A549 (cell line): Measurements from ENCODE around the gene OR8A1. TPM values are rescaled to one million over a fixed set of nuclear protein-coding genes. Genes with fewer than 3 reads are reported as not detected.

Experiments
- ATAC-seq, 2 experiments: fragments of 200-7000 bp in 1 of 2; fragments of >200 bp in 1 of 2; cut with Nextera tagmentation in 1 of 2; cut with Tn5 transposase in 1 of 2; 3 replicates each; pipeline versions ENCODE4 v1.8.0 to v1.9.1; 2018 to 2020; ENCODE audit warnings: mild to moderate bottlenecking in 1 of 2, moderate library complexity in 1 of 2
- CTCF ChIA-PET: fragments of 300-600 bp; sonication (Branson Sonifier 250); formaldehyde crosslinking; extraction: SDS; loops from one replicate; lab custom pipeline; 2021; ENCODE audit warnings: antibody characterized with exemption, inconsistent platforms; lab: Yijun Ruan, JAX
- POLR2A ChIA-PET: fragments of 350-600 bp; formaldehyde crosslinking; extraction: SDS; loops from one replicate; lab custom pipeline; 2021; ENCODE audit warnings: antibody characterized with exemption, inconsistent platforms; lab: Yijun Ruan, JAX
- DNase-seq, 2 experiments: peaks; one replicate each; pipeline versions ENCODE4 v3.0.0 to v3.0.0-alpha.2; 2011 to 2016; ENCODE audit warnings: low read depth in 1 of 2, low spot score in 1 of 2
- FAIRE-seq: peaks from 2 replicates; lab custom pipeline; 2011; peaks lifted over from hg19 to GRCh38; lab: Jason Lieb, UNC
- H3K27ac ChIP-seq, 2 experiments: fragments of >200 bp; sonication (Bioruptor Twin); formaldehyde crosslinking; 3 replicates each; pipeline ENCODE4 v1.5.1; 2016 to 2017
- H3K4me1 ChIP-seq: fragments of >200 bp; sonication (Bioruptor Twin); formaldehyde crosslinking; 3 replicates; pipeline ENCODE4 v1.6.1; 2016
- H3K4me2 ChIP-seq: fragments of >200 bp; sonication (Bioruptor Twin); formaldehyde crosslinking; 3 replicates; pipeline ENCODE4 v1.6.1; 2016
- H3K4me3 ChIP-seq: fragments of >200 bp; sonication (Bioruptor Twin); formaldehyde crosslinking; 3 replicates; pipeline ENCODE4 v1.5.1; 2016
- H3K9me3 ChIP-seq: fragments of >200 bp; sonication (Bioruptor Twin); formaldehyde crosslinking; 3 replicates; pipeline ENCODE4 v1.6.1; 2016
- BHLHE40 ChIP-seq: IDR thresholded peaks from 2 replicates; pipeline ENCODE4 v1.6.1; 2012; ENCODE audit warnings: low read depth, low read length, inconsistent platforms
- CHD2 ChIP-seq: fragments of 150-350 bp; IDR thresholded peaks from 2 replicates; pipeline ENCODE4 v1.6.1; 2014; ENCODE audit warnings: low read length; ENCODE audit not compliant: partially characterized antibody
- EHF ChIP-seq: fragments of 250-450 bp; sonication (Bioruptor Pico); IDR thresholded peaks from 2 replicates; pipeline ENCODE4 v1.5.0; 2020; ENCODE audit warnings: mild to moderate bottlenecking
- ESRRA ChIP-seq: fragments of 150-350 bp; IDR thresholded peaks from 2 replicates; pipeline ENCODE4 v1.6.1; 2014; ENCODE audit warnings: mild to moderate bottlenecking, low read length, borderline replicate concordance
- FOSB ChIP-seq: fragments of 250-450 bp; sonication (Bioruptor Pico); IDR thresholded peaks from 2 replicates; pipeline ENCODE4 v1.5.0; 2020; ENCODE audit warnings: mild to moderate bottlenecking, moderate library complexity
- FOSL2 ChIP-seq, 2 experiments: fragments of 450-650 bp in 1 of 2; fragments of >200 bp in 1 of 2; sonication (Bioruptor Twin) in 1 of 2; formaldehyde crosslinking; IDR thresholded peaks; 2 replicates each; pipeline versions ENCODE4 v1.5.0 to v1.6.1; 2016 to 2020; ENCODE audit warnings: mild to moderate bottlenecking in 1 of 2, moderate library complexity in 1 of 2
- HDAC2 ChIP-seq: fragments of 200-600 bp; sonication (generic); IDR thresholded peaks from 2 replicates; pipeline ENCODE4 v1.6.1; 2016
- HEYL ChIP-seq: fragments of 250-450 bp; sonication (Bioruptor Pico); IDR thresholded peaks from 2 replicates; pipeline ENCODE4 v1.8.0; 2021; ENCODE audit warnings: mild to moderate bottlenecking, moderate library complexity
- HOXB13 ChIP-seq: fragments of 250-450 bp; sonication (Bioruptor Pico); IDR thresholded peaks from 2 replicates; pipeline ENCODE4 v1.5.0; 2020; ENCODE audit warnings: low read depth, mild to moderate bottlenecking, moderate library complexity
- HOXB5 ChIP-seq: fragments of 250-450 bp; sonication (Bioruptor Pico); IDR thresholded peaks from 2 replicates; pipeline ENCODE4 v1.5.0; 2020; ENCODE audit warnings: mild to moderate bottlenecking, moderate library complexity
- KDM5A ChIP-seq: fragments of 200-600 bp; sonication (generic); IDR thresholded peaks from 2 replicates; pipeline ENCODE4 v1.6.1; 2016; ENCODE audit warnings: antibody characterized with exemption, mild to moderate bottlenecking
- PHF8 ChIP-seq: fragments of 200-600 bp; sonication (generic); IDR thresholded peaks from 2 replicates; pipeline ENCODE4 v1.6.1; 2016; ENCODE audit warnings: low read depth, mild to moderate bottlenecking, antibody characterized with exemption, moderate library complexity, borderline replicate concordance
- SREBF2 ChIP-seq: fragments of 450-650 bp; IDR thresholded peaks from 2 replicates; pipeline ENCODE4 v1.6.1; 2014; ENCODE audit warnings: mild to moderate bottlenecking, moderate library complexity
- TFCP2L1 ChIP-seq: fragments of 250-450 bp; sonication (Bioruptor Pico); IDR thresholded peaks from 2 replicates; pipeline ENCODE4 v1.5.0; 2021; ENCODE audit warnings: mild to moderate bottlenecking
- ZC3H11A ChIP-seq: fragments of 450-650 bp; IDR thresholded peaks from 2 replicates; pipeline ENCODE4 v1.6.1; 2014; ENCODE audit warnings: antibody characterized with exemption, mild to moderate bottlenecking
- WGBS: methylation state at CpG from one replicate; pipeline ENCODE4 v1.1.6; 2017; ENCODE audit errors: missing lambda C conversion rate; 5-methylcytosine and 5-hydroxymethylcytosine counted together
- polyA plus RNA-seq, 4 experiments: library from polyadenylated mRNA; depleted of rRNA in 3 of 4; stranded (reverse); fragments of >200 nt; fragmentation: RNase III in 1 of 4; extraction: RNeasy Plus Mini Kit Qiagen cat#74134 plus additional on column Dnase treatment in 1 of 4; gene quantifications; 2 replicates in 3 of 4; 3 replicates in 1 of 4; pipeline ENCODE4 v1.2.3, GENCODE V29; 2011 to 2017
- TF ChIP-seq, protein P1 (sequence below): fragments of 200-600 bp; sonication (generic); IDR thresholded peaks from 2 replicates; pipeline ENCODE4 v1.6.1; 2016; ENCODE audit warnings: antibody characterized with exemption, mild to moderate bottlenecking, moderate library complexity
- TF ChIP-seq, protein P2 (sequence below): IDR thresholded peaks from 2 replicates; pipeline ENCODE4 v1.6.1; 2012; ENCODE audit warnings: low read depth, borderline replicate concordance
- TF ChIP-seq, protein P3 (sequence below): fragments of 250-450 bp; sonication (Bioruptor Pico); IDR thresholded peaks from 2 replicates; pipeline ENCODE4 v1.5.0; 2021; ENCODE audit warnings: mild to moderate bottlenecking, moderate library complexity, borderline replicate concordance
- TF ChIP-seq, protein P4 (sequence below): IDR thresholded peaks from 2 replicates; pipeline ENCODE4 v1.6.1; 2012
- TF ChIP-seq, protein P5 (sequence below): fragments of >200 bp; sonication (Bioruptor Twin); formaldehyde crosslinking; IDR thresholded peaks from 2 replicates; pipeline ENCODE4 v1.6.1; 2016
- TF ChIP-seq, protein P6 (sequence below): fragments of >200 bp; sonication (Bioruptor Twin); formaldehyde crosslinking; IDR thresholded peaks from 3 replicates; pipeline ENCODE4 v1.5.1; 2016
- TF ChIP-seq, protein P7 (sequence below): fragments of 450-650 bp; IDR thresholded peaks from 2 replicates; pipeline ENCODE4 v1.6.1; 2014; ENCODE audit warnings: antibody characterized with exemption

OR8A1 gene
- polyA plus RNA-seq, 2 of the 4 experiments (the other 2 are of a cell fraction), result not detected

DNA sequence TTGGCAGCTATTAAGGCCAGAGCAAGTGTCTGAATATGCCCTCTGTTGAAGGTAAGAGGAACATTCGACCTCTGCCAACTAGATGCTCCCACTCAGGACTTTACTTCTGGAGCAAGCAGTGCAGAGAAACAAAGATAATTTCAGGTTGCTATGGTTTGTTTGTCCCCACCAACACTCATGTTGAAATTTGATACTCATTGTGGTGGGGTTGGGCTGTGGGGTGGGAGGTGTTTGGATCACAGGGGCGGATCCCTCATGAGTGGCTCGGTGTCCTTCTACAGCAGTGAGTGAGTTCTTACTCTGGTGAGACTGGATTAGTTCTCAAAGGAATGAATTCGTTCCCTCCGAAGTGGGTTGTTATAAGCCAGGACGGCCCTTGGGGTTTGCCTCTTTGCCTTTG, 12.0 kb downstream of the OR8A1 start (continued):
- no peak for TF ChIP-seq FOSL2 (IDR thresholded peaks at IDR 0.05)
- no peak for TF ChIP-seq FOSL2 (CRISPR knock-in tag; IDR thresholded peaks at IDR 0.05)
- no peak for TF ChIP-seq HOXB13 (CRISPR knock-in tag)
- no peak for TF ChIP-seq SREBF2
- TF ChIP-seq HOXB5 (CRISPR knock-in tag), result no peak
- TF ChIP-seq EHF, result no peak
- TF ChIP-seq, all 56 proteins: peak for 0

DNA sequence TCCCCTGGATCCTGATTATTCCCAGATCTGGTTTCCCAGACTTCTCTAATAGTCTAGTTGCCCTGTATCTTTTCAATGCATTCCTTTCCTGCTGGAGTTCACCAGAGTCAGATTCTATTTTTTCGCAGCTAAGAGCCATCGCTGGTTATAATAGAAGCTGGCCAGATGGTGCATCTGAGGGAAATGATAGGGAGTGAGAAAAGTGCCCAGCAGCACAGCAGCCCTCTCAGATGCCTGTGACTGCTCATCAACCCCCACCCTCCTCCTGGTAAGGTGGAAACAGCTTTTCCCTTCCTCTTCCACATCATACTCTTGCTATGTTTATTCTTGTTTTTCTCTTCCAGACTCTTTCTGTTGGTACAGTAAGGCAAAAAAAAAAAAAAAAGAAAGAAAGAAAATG, 12.8 kb downstream of the OR8A1 start:
- TF ChIP-seq, protein P1, sequence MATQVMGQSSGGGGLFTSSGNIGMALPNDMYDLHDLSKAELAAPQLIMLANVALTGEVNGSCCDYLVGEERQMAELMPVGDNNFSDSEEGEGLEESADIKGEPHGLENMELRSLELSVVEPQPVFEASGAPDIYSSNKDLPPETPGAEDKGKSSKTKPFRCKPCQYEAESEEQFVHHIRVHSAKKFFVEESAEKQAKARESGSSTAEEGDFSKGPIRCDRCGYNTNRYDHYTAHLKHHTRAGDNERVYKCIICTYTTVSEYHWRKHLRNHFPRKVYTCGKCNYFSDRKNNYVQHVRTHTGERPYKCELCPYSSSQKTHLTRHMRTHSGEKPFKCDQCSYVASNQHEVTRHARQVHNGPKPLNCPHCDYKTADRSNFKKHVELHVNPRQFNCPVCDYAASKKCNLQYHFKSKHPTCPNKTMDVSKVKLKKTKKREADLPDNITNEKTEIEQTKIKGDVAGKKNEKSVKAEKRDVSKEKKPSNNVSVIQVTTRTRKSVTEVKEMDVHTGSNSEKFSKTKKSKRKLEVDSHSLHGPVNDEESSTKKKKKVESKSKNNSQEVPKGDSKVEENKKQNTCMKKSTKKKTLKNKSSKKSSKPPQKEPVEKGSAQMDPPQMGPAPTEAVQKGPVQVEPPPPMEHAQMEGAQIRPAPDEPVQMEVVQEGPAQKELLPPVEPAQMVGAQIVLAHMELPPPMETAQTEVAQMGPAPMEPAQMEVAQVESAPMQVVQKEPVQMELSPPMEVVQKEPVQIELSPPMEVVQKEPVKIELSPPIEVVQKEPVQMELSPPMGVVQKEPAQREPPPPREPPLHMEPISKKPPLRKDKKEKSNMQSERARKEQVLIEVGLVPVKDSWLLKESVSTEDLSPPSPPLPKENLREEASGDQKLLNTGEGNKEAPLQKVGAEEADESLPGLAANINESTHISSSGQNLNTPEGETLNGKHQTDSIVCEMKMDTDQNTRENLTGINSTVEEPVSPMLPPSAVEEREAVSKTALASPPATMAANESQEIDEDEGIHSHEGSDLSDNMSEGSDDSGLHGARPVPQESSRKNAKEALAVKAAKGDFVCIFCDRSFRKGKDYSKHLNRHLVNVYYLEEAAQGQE, result no peak
- TF ChIP-seq ZC3H11A (no peak), ESRRA (no peak), KDM5A (no peak), BHLHE40 (no peak), HOXB13 (CRISPR knock-in tag) (no peak), FOSB (no peak), EHF (no peak)
- TF ChIP-seq, protein P2, sequence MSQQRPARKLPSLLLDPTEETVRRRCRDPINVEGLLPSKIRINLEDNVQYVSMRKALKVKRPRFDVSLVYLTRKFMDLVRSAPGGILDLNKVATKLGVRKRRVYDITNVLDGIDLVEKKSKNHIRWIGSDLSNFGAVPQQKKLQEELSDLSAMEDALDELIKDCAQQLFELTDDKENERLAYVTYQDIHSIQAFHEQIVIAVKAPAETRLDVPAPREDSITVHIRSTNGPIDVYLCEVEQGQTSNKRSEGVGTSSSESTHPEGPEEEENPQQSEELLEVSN, result no peak
- TF ChIP-seq, protein P3, sequence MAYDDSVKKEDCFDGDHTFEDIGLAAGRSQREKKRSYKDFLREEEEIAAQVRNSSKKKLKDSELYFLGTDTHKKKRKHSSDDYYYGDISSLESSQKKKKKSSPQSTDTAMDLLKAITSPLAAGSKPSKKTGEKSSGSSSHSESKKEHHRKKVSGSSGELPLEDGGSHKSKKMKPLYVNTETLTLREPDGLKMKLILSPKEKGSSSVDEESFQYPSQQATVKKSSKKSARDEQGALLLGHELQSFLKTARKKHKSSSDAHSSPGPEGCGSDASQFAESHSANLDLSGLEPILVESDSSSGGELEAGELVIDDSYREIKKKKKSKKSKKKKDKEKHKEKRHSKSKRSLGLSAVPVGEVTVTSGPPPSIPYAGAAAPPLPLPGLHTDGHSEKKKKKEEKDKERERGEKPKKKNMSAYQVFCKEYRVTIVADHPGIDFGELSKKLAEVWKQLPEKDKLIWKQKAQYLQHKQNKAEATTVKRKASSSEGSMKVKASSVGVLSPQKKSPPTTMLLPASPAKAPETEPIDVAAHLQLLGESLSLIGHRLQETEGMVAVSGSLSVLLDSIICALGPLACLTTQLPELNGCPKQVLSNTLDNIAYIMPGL (CRISPR knock-in tag), result no peak
- ChIA-PET POLR2A (no interaction called here), CTCF (no interaction called here)
- DNase-seq (no peak), FAIRE-seq (no peak), ATAC-seq (no peak)
- Histone ChIP-seq H3K4me3 (no peak overlapping the region), H3K4me1 (no peaks in the 10 kb centered on the region), H3K9me3 (no peaks in the 10 kb centered on the region), H3K27ac (no peak overlapping the region), H3K4me2 (no peak overlapping the region)
- WGBS, result 52% methylated on average over 2 of the region's 2 CpGs

DNA sequence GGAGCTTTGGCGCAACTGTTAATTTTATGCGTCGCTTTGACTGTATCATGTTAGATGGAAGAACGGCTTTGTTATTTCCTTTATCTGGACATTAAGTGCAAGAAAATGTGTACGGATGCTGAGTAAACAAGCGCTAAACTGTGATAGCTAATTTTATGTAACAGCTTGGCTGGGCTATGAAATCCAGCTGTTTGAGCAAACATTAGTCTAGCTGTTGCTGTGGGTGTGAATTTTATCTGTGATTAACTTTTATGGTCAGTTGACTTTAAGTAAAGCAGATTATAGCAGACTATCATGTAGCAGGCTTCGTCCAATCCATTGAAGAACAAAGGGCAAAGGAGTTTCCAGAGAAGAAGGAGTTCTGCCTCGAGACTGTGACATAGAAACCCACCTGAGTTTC, 14.0 kb downstream of the OR8A1 start:
- CTCF ChIA-PET, result interaction anchor here (1.1 to 2.7 kb wide), 2 partner anchors 168 to 181 kb away, joined by 4 to 12 read pairs; no protein-coding TSS in a partner anchor
- Histone ChIP-seq H3K9me3 (no peaks in the 10 kb centered on the region), H3K4me3 (no peak overlapping the region), H3K27ac (no peak overlapping the region), H3K4me2 (no peak overlapping the region), H3K4me1 (no peaks in the 10 kb centered on the region)
- WGBS, result 61% methylated on average over 8 of the region's 8 CpGs
- DNase-seq (no peak), ATAC-seq (no peak), FAIRE-seq (no peak)
- POLR2A ChIA-PET, result no interaction called here
- TF ChIP-seq PHF8 (no peak), HEYL (CRISPR knock-in tag) (no peak), HDAC2 (no peak), HOXB5 (CRISPR knock-in tag) (no peak), TFCP2L1 (CRISPR knock-in tag) (no peak), CHD2 (no peak)
- TF ChIP-seq, protein P4, sequence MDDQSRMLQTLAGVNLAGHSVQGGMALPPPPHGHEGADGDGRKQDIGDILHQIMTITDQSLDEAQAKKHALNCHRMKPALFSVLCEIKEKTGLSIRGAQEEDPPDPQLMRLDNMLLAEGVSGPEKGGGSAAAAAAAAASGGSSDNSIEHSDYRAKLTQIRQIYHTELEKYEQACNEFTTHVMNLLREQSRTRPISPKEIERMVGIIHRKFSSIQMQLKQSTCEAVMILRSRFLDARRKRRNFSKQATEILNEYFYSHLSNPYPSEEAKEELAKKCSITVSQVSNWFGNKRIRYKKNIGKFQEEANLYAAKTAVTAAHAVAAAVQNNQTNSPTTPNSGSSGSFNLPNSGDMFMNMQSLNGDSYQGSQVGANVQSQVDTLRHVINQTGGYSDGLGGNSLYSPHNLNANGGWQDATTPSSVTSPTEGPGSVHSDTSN, result no peak
- TF ChIP-seq, protein P5, sequence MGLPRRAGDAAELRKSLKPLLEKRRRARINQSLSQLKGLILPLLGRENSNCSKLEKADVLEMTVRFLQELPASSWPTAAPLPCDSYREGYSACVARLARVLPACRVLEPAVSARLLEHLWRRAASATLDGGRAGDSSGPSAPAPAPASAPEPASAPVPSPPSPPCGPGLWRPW, result no peak
- TF ChIP-seq, protein P6, sequence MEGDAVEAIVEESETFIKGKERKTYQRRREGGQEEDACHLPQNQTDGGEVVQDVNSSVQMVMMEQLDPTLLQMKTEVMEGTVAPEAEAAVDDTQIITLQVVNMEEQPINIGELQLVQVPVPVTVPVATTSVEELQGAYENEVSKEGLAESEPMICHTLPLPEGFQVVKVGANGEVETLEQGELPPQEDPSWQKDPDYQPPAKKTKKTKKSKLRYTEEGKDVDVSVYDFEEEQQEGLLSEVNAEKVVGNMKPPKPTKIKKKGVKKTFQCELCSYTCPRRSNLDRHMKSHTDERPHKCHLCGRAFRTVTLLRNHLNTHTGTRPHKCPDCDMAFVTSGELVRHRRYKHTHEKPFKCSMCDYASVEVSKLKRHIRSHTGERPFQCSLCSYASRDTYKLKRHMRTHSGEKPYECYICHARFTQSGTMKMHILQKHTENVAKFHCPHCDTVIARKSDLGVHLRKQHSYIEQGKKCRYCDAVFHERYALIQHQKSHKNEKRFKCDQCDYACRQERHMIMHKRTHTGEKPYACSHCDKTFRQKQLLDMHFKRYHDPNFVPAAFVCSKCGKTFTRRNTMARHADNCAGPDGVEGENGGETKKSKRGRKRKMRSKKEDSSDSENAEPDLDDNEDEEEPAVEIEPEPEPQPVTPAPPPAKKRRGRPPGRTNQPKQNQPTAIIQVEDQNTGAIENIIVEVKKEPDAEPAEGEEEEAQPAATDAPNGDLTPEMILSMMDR, result no peak
- TF ChIP-seq, protein P7, sequence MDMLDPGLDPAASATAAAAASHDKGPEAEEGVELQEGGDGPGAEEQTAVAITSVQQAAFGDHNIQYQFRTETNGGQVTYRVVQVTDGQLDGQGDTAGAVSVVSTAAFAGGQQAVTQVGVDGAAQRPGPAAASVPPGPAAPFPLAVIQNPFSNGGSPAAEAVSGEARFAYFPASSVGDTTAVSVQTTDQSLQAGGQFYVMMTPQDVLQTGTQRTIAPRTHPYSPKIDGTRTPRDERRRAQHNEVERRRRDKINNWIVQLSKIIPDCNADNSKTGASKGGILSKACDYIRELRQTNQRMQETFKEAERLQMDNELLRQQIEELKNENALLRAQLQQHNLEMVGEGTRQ, result no peak
- TF ChIP-seq, protein P3 (CRISPR knock-in tag), result no peak
